Spinal cord (tissue), 10 donors: Measurements from ENCODE around the gene PDLIM7. TPM values are rescaled to one million over a fixed set of nuclear protein-coding genes. Genes with fewer than 3 reads are reported as not detected.

ENCODE experiments used
- DNase-seq, 6 donors: peaks; one replicate each; pipeline versions ENCODE4 v3.0.0 to v3.0.0-alpha.2; 2013 to 2015; ENCODE audit warnings: low spot score in 6 of 6, low read depth in 4 of 6
- H3K27ac ChIP-seq: one replicate; pipeline ENCODE4 v1.5.1; 2013; ENCODE audit warnings: low read depth, low read length, control low read depth
- H3K27me3 ChIP-seq: one replicate; pipeline ENCODE4 v1.6.1; 2013; ENCODE audit warnings: low read length; ENCODE audit not compliant: control insufficient read depth, insufficient read depth
- H3K36me3 ChIP-seq: one replicate; pipeline ENCODE4 v1.6.1; 2013; ENCODE audit warnings: low read length; ENCODE audit not compliant: control insufficient read depth, insufficient read depth
- H3K4me1 ChIP-seq: one replicate; pipeline ENCODE4 v1.6.1; 2013; ENCODE audit warnings: low read length; ENCODE audit not compliant: control insufficient read depth, insufficient read depth
- H3K4me3 ChIP-seq: one replicate; pipeline ENCODE4 v1.5.1; 2013; ENCODE audit warnings: low read depth, low read length, control low read depth
- H3K9me3 ChIP-seq: one replicate; pipeline ENCODE4 v1.6.1; 2013; ENCODE audit warnings: low read length; ENCODE audit not compliant: control insufficient read depth, insufficient read depth
- WGBS: methylation state at CpG from one replicate; pipeline ENCODE4 v1.1.5; 2013; ENCODE audit warnings: missing lambda C conversion rate; ENCODE audit not compliant: insufficient coverage; 5-methylcytosine and 5-hydroxymethylcytosine counted together
- polyA plus RNA-seq, 2 donors: library from polyadenylated mRNA; unstranded; fragments of 120-200 nt; gene quantifications; one replicate each; pipeline ENCODE4 v1.2.1, GENCODE V29; 2013; ENCODE audit not compliant: insufficient read length in 2 of 2
- total RNA-seq, 2 donors: library from RNA; depleted of rRNA in 1 of 2; stranded (reverse); fragments of 120-200 nt in 1 of 2; fragments of >200 nt in 1 of 2; gene quantifications; one replicate each; pipeline versions ENCODE4 v1.2.3 to v1.2.4, GENCODE V29; 2013 to 2014
- donor health status: healthy.

Gene PDLIM7
- total and polyA plus RNA-seq, 4 donors = 23.4 to 128 (median 64.2) TPM

- peak overlapping the region; percentile 94 for H3K4me3 ChIP-seq
- H3K4me1 ChIP-seq = peaks cover 17% of the 10 kb centered on the region
- H3K9me3 ChIP-seq = no peaks in the 10 kb centered on the region
- peaks cover 70% of the 10 kb centered on the region for H3K36me3 ChIP-seq
- WGBS = 97% methylated on average over 6 of the region's 7 CpGs
- no peak for DNase-seq
- no peaks in the 10 kb centered on the region for H3K27me3 ChIP-seq
- H3K27ac ChIP-seq = no peak overlapping the region
Observed at GRCh38 chr5:177515580-177515979, 18.2 kb upstream of the PDLIM7 start.

- H3K36me3 ChIP-seq = peaks cover 70% of the 10 kb centered on the region
- H3K9me3 ChIP-seq = no peaks in the 10 kb centered on the region
- DNase-seq = no peak
- H3K4me1 ChIP-seq = peaks cover 21% of the 10 kb centered on the region
- H3K27me3 ChIP-seq = no peaks in the 10 kb centered on the region
- no peak overlapping the region for H3K27ac ChIP-seq
- 98% methylated on average over 11 of the region's 11 CpGs for WGBS
- no peak overlapping the region for H3K4me3 ChIP-seq
Observed at GRCh38 chr5:177514541-177514940, 17.1 kb upstream of the PDLIM7 start.

- H3K27ac ChIP-seq = no peak overlapping the region
- H3K27me3 ChIP-seq = no peaks in the 10 kb centered on the region
- H3K4me3 ChIP-seq = no peak overlapping the region
- peaks cover 21% of the 10 kb centered on the region for H3K4me1 ChIP-seq
- H3K36me3 ChIP-seq = peaks cover 76% of the 10 kb centered on the region
- no peak for DNase-seq
- no peaks in the 10 kb centered on the region for H3K9me3 ChIP-seq
- 97% methylated on average over 15 of the region's 15 CpGs for WGBS
Observed at GRCh38 chr5:177513500-177513899, 16.1 kb upstream of the PDLIM7 start.

- H3K36me3 ChIP-seq = peaks cover 82% of the 10 kb centered on the region
Observed at GRCh38 chr5:177512736-177513380, 15.5 kb upstream of the PDLIM7 start.

GRCh38 chr5:177511796-177512675 is 14.6 kb upstream of the PDLIM7 start:
- DNase-seq = no peak
- 96% methylated on average over 34 of the region's 34 CpGs for WGBS
- peaks cover 89% of the 10 kb centered on the region for H3K36me3 ChIP-seq

More at GRCh38 chr5:177512736-177513380, 15.5 kb upstream of the PDLIM7 start:
- no peaks in the 10 kb centered on the region for H3K9me3 ChIP-seq
- 91% methylated on average over 16 of the region's 16 CpGs for WGBS
- no peak overlapping the region for H3K4me3 ChIP-seq
- H3K27me3 ChIP-seq = no peaks in the 10 kb centered on the region
- no peak overlapping the region for H3K27ac ChIP-seq
- H3K4me1 ChIP-seq = peaks cover 25% of the 10 kb centered on the region
- DNase-seq = no peak

GRCh38 chr5:177511181-177511580 is 13.8 kb upstream of the PDLIM7 start:
- Histone ChIP-seq H3K4me3 (no peak overlapping the region), H3K36me3 (peaks cover 89% of the 10 kb centered on the region), H3K4me1 (peaks cover 18% of the 10 kb centered on the region), H3K27ac (no peak overlapping the region), H3K27me3 (no peaks in the 10 kb centered on the region), H3K9me3 (no peaks in the 10 kb centered on the region)
- WGBS = 91% methylated on average over 5 of the region's 5 CpGs
- no peak for DNase-seq

More at GRCh38 chr5:177511796-177512675, 14.6 kb upstream of the PDLIM7 start:
- Histone ChIP-seq H3K27ac (no peak overlapping the region), H3K4me1 (peaks cover 20% of the 10 kb centered on the region), H3K9me3 (no peaks in the 10 kb centered on the region), H3K27me3 (no peaks in the 10 kb centered on the region), H3K4me3 (no peak overlapping the region)

- 96% methylated on average over 15 of the region's 15 CpGs for WGBS
- no peak for DNase-seq
- Histone ChIP-seq H3K27ac (no peak overlapping the region), H3K4me3 (no peak overlapping the region), H3K27me3 (no peaks in the 10 kb centered on the region), H3K9me3 (no peaks in the 10 kb centered on the region), H3K36me3 (peaks cover 84% of the 10 kb centered on the region), H3K4me1 (peaks cover 12% of the 10 kb centered on the region)
Observed at GRCh38 chr5:177510567-177511053, 13.2 kb upstream of the PDLIM7 start.

GRCh38 chr5:177509991-177510566 is 12.7 kb upstream of the PDLIM7 start:
- Histone ChIP-seq H3K9me3 (no peaks in the 10 kb centered on the region), H3K27me3 (no peaks in the 10 kb centered on the region), H3K4me1 (peaks cover 9% of the 10 kb centered on the region), H3K36me3 (peaks cover 82% of the 10 kb centered on the region), H3K4me3 (no peak overlapping the region), H3K27ac (no peak overlapping the region)
- no peak for DNase-seq
- WGBS = 71% methylated on average over 11 of the region's 11 CpGs

- Histone ChIP-seq H3K4me3 (no peak within 1 kb of the TSS), H3K4me1 (peaks cover 9% of the 10 kb centered on the region), H3K9me3 (no peaks in the 10 kb centered on the region), H3K27ac (no peak within 1 kb of the TSS), H3K27me3 (no peaks in the 10 kb centered on the region), H3K36me3 (peaks cover 82% of the 10 kb centered on the region)
- 44% methylated on average over 20 of the region's 20 CpGs for WGBS
- DNase-seq = no peak
Observed at GRCh38 chr5:177509381-177509951, 12.1 kb upstream of the PDLIM7 start, which contains the start of gene DOK3. DOK3 (minus strand) TSS chr5:177509826; CDS start chr5:177509540, 286 bp downstream.
